ENCODE results near the gene MEIOC.

Gene MEIOC

GRCh38 chr17:44653954-44654353 lies 2.3 kb upstream of the MEIOC start:
- no peaks in the 10 kb centered on the region for H3K4me1 ChIP-seq (ENCODE audit: control insufficient read depth, low read length)
- H3K4me2 ChIP-seq (ENCODE audit: low read length): no peak overlapping the region
- no peak overlapping the region for H3K27ac ChIP-seq (ENCODE audit: low read depth, low read length)
- H3K27me3 ChIP-seq (ENCODE audit: control insufficient read depth, low read length): peaks cover 11% of the 10 kb centered on the region
- no peaks in the 10 kb centered on the region for H4K20me1 ChIP-seq (ENCODE audit: control insufficient read depth, insufficient read depth, low read depth, low read length)
- no peaks in the 10 kb centered on the region for H3K79me2 ChIP-seq (ENCODE audit: control insufficient read depth, low read length)
- no peaks in the 10 kb centered on the region for H3F3A ChIP-seq (ENCODE audit: control insufficient read depth, insufficient read depth)
- H3K36me3 ChIP-seq (ENCODE audit: control insufficient read depth, low read length): no peaks in the 10 kb centered on the region
- H3K9me3 ChIP-seq (ENCODE audit: control insufficient read depth, insufficient read depth, low read length): no peaks in the 10 kb centered on the region
- no peak overlapping the region for H3K4me3 ChIP-seq (ENCODE audit: low read length)
- no peaks in the 10 kb centered on the region for H3K9me2 ChIP-seq (replicated peaks; ENCODE audit: control insufficient read depth, low read length)
- TF ChIP-seq EZH2phosphoT487 (IDR thresholded peaks at IDR 0.05; ENCODE audit: borderline replicate concordance, low read length): no peak
- no peak for TF ChIP-seq CTCF (IDR thresholded peaks at IDR 0.05; ENCODE audit: low read depth, low read length, poor library complexity, severe bottlenecking)

GRCh38 chr17:44661835-44662234 lies 5.6 kb downstream of the MEIOC start:
- TF ChIP-seq EZH2phosphoT487 (IDR thresholded peaks at IDR 0.05; ENCODE audit: borderline replicate concordance, low read length) (no peak), CTCF (IDR thresholded peaks at IDR 0.05; ENCODE audit: low read depth, low read length, poor library complexity, severe bottlenecking) (no peak)
- no peaks in the 10 kb centered on the region for H3K9me2 ChIP-seq (replicated peaks; ENCODE audit: control insufficient read depth, low read length)
- peaks cover 8% of the 10 kb centered on the region for H3K27me3 ChIP-seq (ENCODE audit: control insufficient read depth, low read length)
- no peak overlapping the region for H3K4me2 ChIP-seq (ENCODE audit: low read length)
- no peaks in the 10 kb centered on the region for H3K36me3 ChIP-seq (ENCODE audit: control insufficient read depth, low read length)
- H3K79me2 ChIP-seq (ENCODE audit: control insufficient read depth, low read length): no peaks in the 10 kb centered on the region
- H3K4me3 ChIP-seq (ENCODE audit: low read length): no peak overlapping the region
- H3K27ac ChIP-seq (ENCODE audit: low read depth, low read length): no peak overlapping the region
- H3K4me1 ChIP-seq (ENCODE audit: control insufficient read depth, low read length): no peaks in the 10 kb centered on the region
- no peaks in the 10 kb centered on the region for H3F3A ChIP-seq (ENCODE audit: control insufficient read depth, insufficient read depth)
- no peaks in the 10 kb centered on the region for H4K20me1 ChIP-seq (ENCODE audit: control insufficient read depth, insufficient read depth, low read depth, low read length)
- no peaks in the 10 kb centered on the region for H3K9me3 ChIP-seq (ENCODE audit: control insufficient read depth, insufficient read depth, low read length)

GRCh38 chr17:44663095-44663494 lies 6.8 kb downstream of the MEIOC start:
- no peaks in the 10 kb centered on the region for H4K20me1 ChIP-seq (ENCODE audit: control insufficient read depth, insufficient read depth, low read depth, low read length)
- H3K27me3 ChIP-seq (ENCODE audit: control insufficient read depth, low read length): peaks cover 15% of the 10 kb centered on the region
- no peak overlapping the region for H3K4me3 ChIP-seq (ENCODE audit: low read length)
- H3K9me3 ChIP-seq (ENCODE audit: control insufficient read depth, insufficient read depth, low read length): no peaks in the 10 kb centered on the region
- no peaks in the 10 kb centered on the region for H3K79me2 ChIP-seq (ENCODE audit: control insufficient read depth, low read length)
- no peak overlapping the region for H3K4me2 ChIP-seq (ENCODE audit: low read length)
- TF ChIP-seq EZH2phosphoT487 (IDR thresholded peaks at IDR 0.05; ENCODE audit: borderline replicate concordance, low read length): no peak
- no peak for TF ChIP-seq CTCF (IDR thresholded peaks at IDR 0.05; ENCODE audit: low read depth, low read length, poor library complexity, severe bottlenecking)
- H3K36me3 ChIP-seq (ENCODE audit: control insufficient read depth, low read length): no peaks in the 10 kb centered on the region
- no peaks in the 10 kb centered on the region for H3K4me1 ChIP-seq (ENCODE audit: control insufficient read depth, low read length)
- no peaks in the 10 kb centered on the region for H3K9me2 ChIP-seq (replicated peaks; ENCODE audit: control insufficient read depth, low read length)
- H3K27ac ChIP-seq (ENCODE audit: low read depth, low read length): no peak overlapping the region
- H3F3A ChIP-seq (ENCODE audit: control insufficient read depth, insufficient read depth): no peaks in the 10 kb centered on the region

DNA sequence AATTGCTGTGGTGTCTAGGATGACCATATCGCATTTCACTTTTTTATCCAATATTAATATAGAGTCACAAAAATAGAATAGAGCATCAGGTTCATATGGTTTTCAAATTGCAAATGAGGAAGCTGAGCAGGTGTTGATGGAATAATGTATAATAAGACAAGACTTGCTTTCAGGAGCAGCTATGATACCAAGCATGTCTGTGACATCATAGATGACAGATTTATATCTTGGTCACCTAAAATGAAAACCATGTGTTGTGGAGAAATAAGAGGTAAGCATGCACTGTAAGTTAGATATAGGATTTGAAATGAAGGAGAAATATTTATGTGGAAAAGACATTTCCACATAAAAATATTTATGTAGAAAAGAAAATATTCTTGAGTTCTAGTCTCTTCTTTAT lies 8.6 kb downstream of the MEIOC start:
- no peak overlapping the region for H3K27ac ChIP-seq (ENCODE audit: low read depth, low read length)

More for the DNA sequence above, 8.6 kb downstream of the MEIOC start:
- Histone ChIP-seq H3K4me3 (ENCODE audit: low read length) (no peak overlapping the region), H3K4me2 (ENCODE audit: low read length) (no peak overlapping the region), H3K4me1 (ENCODE audit: control insufficient read depth, low read length) (no peaks in the 10 kb centered on the region), H3K36me3 (ENCODE audit: control insufficient read depth, low read length) (no peaks in the 10 kb centered on the region), H4K20me1 (ENCODE audit: control insufficient read depth, insufficient read depth, low read depth, low read length) (no peaks in the 10 kb centered on the region), H3K27me3 (ENCODE audit: control insufficient read depth, low read length) (peaks cover 15% of the 10 kb centered on the region), H3F3A (ENCODE audit: control insufficient read depth, insufficient read depth) (no peaks in the 10 kb centered on the region), H3K9me3 (ENCODE audit: control insufficient read depth, insufficient read depth, low read length) (no peaks in the 10 kb centered on the region), H3K79me2 (ENCODE audit: control insufficient read depth, low read length) (no peaks in the 10 kb centered on the region), H3K9me2 (replicated peaks; ENCODE audit: control insufficient read depth, low read length) (no peaks in the 10 kb centered on the region)
- TF ChIP-seq CTCF (IDR thresholded peaks at IDR 0.05; ENCODE audit: low read depth, low read length, poor library complexity, severe bottlenecking): no peak
- no peak for TF ChIP-seq EZH2phosphoT487 (IDR thresholded peaks at IDR 0.05; ENCODE audit: borderline replicate concordance, low read length)

Data from DOHH2 (cell line).